Dermis blood vessel endothelial cell (primary cell): ENCODE results near the gene SYS1. TPM values are rescaled to one million over a fixed set of nuclear protein-coding genes. Genes with fewer than 3 reads are reported as not detected.

Experiments
- total RNA-seq: library from RNA; depleted of rRNA; stranded (reverse); fragments of >200 nt; gene quantifications from 2 replicates; pipeline ENCODE4 v1.2.3, GENCODE V29; 2014

The SYS1 gene
- total RNA-seq, 1 donor from 2014 or later, result 26.2 TPM

Other genes with a start within 250 kb of the SYS1 start
- gene WFDC5, start 248.0 kb upstream of the SYS1 start, total RNA-seq, result not detected in 2 replicates
- gene WFDC12, start 238.7 kb upstream of the SYS1 start, total RNA-seq, result not detected in 2 replicates
- gene PI3, start 188.3 kb upstream of the SYS1 start, total RNA-seq, result not detected in 2 replicates
- gene SEMG1, start 156.1 kb upstream of the SYS1 start, total RNA-seq, result not detected in 2 replicates
- gene SEMG2, start 141.8 kb upstream of the SYS1 start, total RNA-seq, result not detected in 2 replicates
- gene SLPI, start 108.6 kb upstream of the SYS1 start, total RNA-seq, result 0.70 and 2.0 TPM in 2 replicates
- not detected in 2 replicates for gene RBPJL, start 56.3 kb upstream of the SYS1 start, total RNA-seq
- 0.09 and 0.17 TPM in 2 replicates for gene MATN4, start 54.9 kb upstream of the SYS1 start, total RNA-seq
- gene SDC4, start 14.7 kb upstream of the SYS1 start, total RNA-seq, result 41.5 and 79.3 TPM in 2 replicates
- not detected in 2 replicates for gene TP53TG5, start 15.2 kb downstream of the SYS1 start, total RNA-seq
- gene DBNDD2, start 45.1 kb downstream of the SYS1 start, total RNA-seq, result 3.4 and 8.9 TPM in 2 replicates
- gene PIGT, start 53.0 kb downstream of the SYS1 start, total RNA-seq, result 23.8 and 32.4 TPM in 2 replicates
- gene WFDC2, start 106.6 kb downstream of the SYS1 start, total RNA-seq, result not detected in 2 replicates
- not detected in 2 replicates for gene SPINT3, start 152.5 kb downstream of the SYS1 start, total RNA-seq
- not detected in 2 replicates for gene WFDC6, start 176.3 kb downstream of the SYS1 start, total RNA-seq
- gene EPPIN, start 184.2 kb downstream of the SYS1 start, total RNA-seq, result not detected in 2 replicates
- not detected in 2 replicates for gene WFDC8, start 216.1 kb downstream of the SYS1 start, total RNA-seq